WERI-Rb-1 (cell line): ENCODE results near the gene DCC.
A peak's percentile ranks its signal among the peaks of the same experiment; 100 is the strongest.

Source experiments
- DNase-seq: peaks from one replicate; pipeline ENCODE4 v3.0.0-alpha.2; 2020
- H3K27ac ChIP-seq: fragments of 250-450 bp; sonication (Bioruptor Pico); 2 replicates; pipeline ENCODE4 v1.5.1; 2020; ENCODE audit warnings: mild to moderate bottlenecking, moderate library complexity
- H3K27me3 ChIP-seq: fragments of 250-450 bp; sonication (Bioruptor Pico); 2 replicates; pipeline ENCODE4 v1.5.1; 2021; ENCODE audit warnings: mild to moderate bottlenecking, low read depth, moderate library complexity; ENCODE audit not compliant: insufficient read depth, severe bottlenecking
- H3K36me3 ChIP-seq: fragments of 250-450 bp; sonication (Bioruptor Pico); 2 replicates; pipeline ENCODE4 v1.5.1; 2020; ENCODE audit warnings: mild to moderate bottlenecking, moderate library complexity
- H3K4me3 ChIP-seq: 2 replicates; pipeline ENCODE4 v1.5.1; 2011; ENCODE audit warnings: low read depth, mild to moderate bottlenecking, control low read depth, low read length
- H3K9me3 ChIP-seq: fragments of 250-450 bp; sonication (Bioruptor Pico); 2 replicates; pipeline ENCODE4 v1.5.1; 2021; ENCODE audit warnings: mild to moderate bottlenecking, moderate library complexity; ENCODE audit not compliant: severe bottlenecking
- CTCF ChIP-seq: IDR thresholded peaks from 2 replicates; pipeline ENCODE4 v1.5.1; 2011; ENCODE audit warnings: low read depth, mild to moderate bottlenecking, control low read depth, inconsistent platforms, low read length

Gene DCC

GRCh38 chr18:52850031-52850560, 510.1 kb downstream of the DCC start:
- no peak for DNase-seq
- no peak overlapping the region for H3K4me3 ChIP-seq
- no peak for TF ChIP-seq CTCF
- no peak overlapping the region for H3K27ac ChIP-seq
- H3K27me3 ChIP-seq = no peaks in the 10 kb centered on the region
- no peaks in the 10 kb centered on the region for H3K9me3 ChIP-seq
- no peaks in the 10 kb centered on the region for H3K36me3 ChIP-seq

GRCh38 chr18:52861558-52861957, 521.6 kb downstream of the DCC start:
- DNase-seq = no peak
- Histone ChIP-seq H3K27me3 (no peaks in the 10 kb centered on the region), H3K9me3 (no peaks in the 10 kb centered on the region), H3K27ac (no peak overlapping the region), H3K36me3 (no peaks in the 10 kb centered on the region), H3K4me3 (no peak overlapping the region)
- TF ChIP-seq CTCF = no peak

GRCh38 chr18:52869349-52869923, 529.4 kb downstream of the DCC start:
- no peaks in the 10 kb centered on the region for H3K27me3 ChIP-seq
- DNase-seq = no peak
- H3K36me3 ChIP-seq = no peaks in the 10 kb centered on the region
- H3K27ac ChIP-seq = no peak overlapping the region
- no peaks in the 10 kb centered on the region for H3K9me3 ChIP-seq
- H3K4me3 ChIP-seq = no peak overlapping the region
- no peak for TF ChIP-seq CTCF

GRCh38 chr18:52869942-52870907, 530.2 kb downstream of the DCC start:
- Histone ChIP-seq H3K27ac (no peak overlapping the region), H3K4me3 (no peak overlapping the region), H3K9me3 (no peaks in the 10 kb centered on the region), H3K27me3 (no peaks in the 10 kb centered on the region), H3K36me3 (no peaks in the 10 kb centered on the region)
- peak; percentile 38; the same call in 1 of the 2 replicates for TF ChIP-seq CTCF
- DNase-seq = peak; percentile 18

GRCh38 chr18:52874774-52875173, 534.8 kb downstream of the DCC start:
- Histone ChIP-seq H3K4me3 (no peak overlapping the region), H3K36me3 (no peaks in the 10 kb centered on the region), H3K27ac (no peak overlapping the region), H3K27me3 (no peaks in the 10 kb centered on the region), H3K9me3 (no peaks in the 10 kb centered on the region)
- TF ChIP-seq CTCF = no peak
- DNase-seq = no peak
